Erythroblast (primary cell): ENCODE data around the gene C10orf53.

Experiments
- GATA1 ChIP-seq: IDR thresholded peaks from 2 replicates; pipeline ENCODE4 v1.6.1; 2011; ENCODE audit warnings: low read depth, mild to moderate bottlenecking, control low read depth, low read length, moderate library complexity
- POLR2A ChIP-seq: IDR thresholded peaks from 2 replicates; pipeline ENCODE4 v1.6.1; 2011; ENCODE audit warnings: mild to moderate bottlenecking, low read length

- TF ChIP-seq POLR2A (no peak), GATA1 (no peak)
Observed at GRCh38 chr10:49740346-49741107, 61.1 kb downstream of the C10orf53 start.
